Measurements from ENCODE around the gene CCR4.

The CCR4 gene

DNA sequence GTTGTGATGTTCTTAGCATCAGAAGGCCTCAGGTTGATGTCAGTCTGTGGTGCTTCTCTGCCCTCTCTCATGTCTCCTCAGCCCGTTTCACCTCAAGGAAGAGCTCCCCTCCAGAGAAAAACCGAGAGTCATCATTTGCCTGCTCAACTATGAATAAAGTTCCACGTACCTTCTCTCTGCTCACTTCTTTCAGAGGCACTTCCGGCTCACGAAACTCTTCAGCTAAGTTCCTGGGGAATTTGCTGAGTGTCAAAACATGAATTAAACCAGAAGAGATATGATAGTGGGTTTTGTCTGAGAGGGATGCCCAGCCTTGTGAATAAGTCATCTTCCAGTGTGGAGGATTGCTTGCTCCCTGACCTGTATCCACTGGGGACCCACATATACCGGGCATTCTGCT, 37.7 kb downstream of the CCR4 start:
- no peak for DNase-seq

- DNase-seq = no peak
These were observed 38.7 kb downstream of the CCR4 start for GRCh38 chr3:32990116-32990515.

GRCh38 chr3:32991781-32992180, 40.3 kb downstream of the CCR4 start:
- DNase-seq = no peak

DNA sequence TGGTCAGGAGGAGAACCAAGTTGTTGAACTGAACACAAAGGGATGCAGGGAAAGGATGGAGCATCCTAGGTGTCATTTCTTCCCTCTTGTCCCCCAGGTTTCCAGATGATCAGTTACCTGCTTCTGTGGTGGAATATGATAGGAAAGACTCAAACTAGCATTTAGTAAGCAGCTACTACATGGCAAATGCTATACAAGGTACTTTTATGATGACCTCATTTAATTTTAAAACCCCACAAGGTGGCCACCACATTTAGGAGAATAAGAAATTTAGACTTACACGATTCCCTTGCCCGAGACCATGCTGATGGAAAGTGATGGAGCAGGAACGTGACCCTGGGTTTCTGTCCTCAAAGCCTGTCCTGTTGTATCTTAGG, 40.9 kb downstream of the CCR4 start:
- no peak for DNase-seq

DNA sequence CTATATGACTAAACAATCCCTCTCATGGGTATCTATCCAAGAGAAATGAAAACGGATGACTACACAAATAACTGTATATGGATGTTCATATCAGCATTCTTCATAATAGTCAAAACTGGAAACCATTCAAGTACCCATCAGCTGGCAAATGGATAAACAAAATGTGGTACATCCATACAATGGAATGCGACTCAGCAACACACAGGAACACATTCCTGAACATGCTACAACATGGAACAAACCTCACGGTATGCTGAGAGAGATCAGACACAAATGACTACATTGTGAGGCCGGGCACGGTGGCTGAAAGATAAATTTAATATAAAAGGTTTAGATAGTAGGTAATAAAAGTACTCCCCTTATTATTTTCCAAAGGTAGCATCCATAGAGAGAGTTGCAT, 42.6 kb downstream of the CCR4 start:
- no peak for DNase-seq

DNA sequence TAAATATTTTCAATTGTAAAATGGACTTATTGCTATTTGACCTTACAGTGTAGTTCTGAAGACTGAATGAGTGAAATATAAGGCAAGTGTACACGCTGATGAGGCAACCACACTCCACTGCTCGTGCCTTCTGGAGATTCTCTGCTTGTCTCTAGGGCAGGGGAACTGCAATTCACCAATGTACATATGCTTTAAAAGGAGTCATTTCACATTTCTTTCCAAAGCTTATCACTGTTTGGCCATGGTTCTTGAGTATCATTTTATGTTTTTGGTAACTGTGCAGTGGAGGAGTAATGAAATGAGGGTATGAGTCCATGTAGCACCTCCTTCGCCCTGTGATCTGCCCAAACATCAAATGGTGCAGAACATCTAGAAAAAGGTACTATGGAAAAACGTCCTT, 43.7 kb downstream of the CCR4 start:
- no peak for DNase-seq

DNA sequence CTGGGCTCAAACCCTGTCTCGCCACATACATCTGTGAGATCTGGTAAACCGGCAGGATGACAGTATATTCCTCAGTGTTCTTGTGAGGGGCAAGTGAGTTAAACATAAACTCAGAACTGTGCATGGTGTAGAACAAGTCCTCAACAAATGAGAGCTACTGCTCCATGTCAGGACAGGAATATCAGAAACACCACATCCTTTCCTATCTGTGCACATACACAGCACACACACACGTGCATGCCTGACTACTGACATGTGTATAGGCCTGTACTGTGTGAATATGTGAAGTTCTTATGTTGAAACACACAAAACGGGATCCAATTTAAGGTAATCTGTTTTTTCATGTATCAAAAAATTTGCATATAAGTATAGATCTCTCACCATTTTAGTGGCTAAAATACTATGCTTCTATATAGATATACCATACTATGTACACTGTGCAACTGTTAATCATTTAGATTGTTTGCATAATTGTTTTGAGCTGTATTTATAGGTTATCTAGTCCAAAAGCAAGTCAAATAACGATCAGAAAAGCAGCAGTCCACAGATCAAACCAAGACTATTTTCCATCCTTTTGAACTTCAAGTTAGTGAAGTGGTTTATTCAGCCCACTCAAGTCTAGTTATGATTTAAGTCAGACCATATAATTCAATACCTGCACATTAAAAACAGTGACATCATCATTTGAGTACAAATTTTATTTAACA, 44.8 kb downstream of the CCR4 start:
- no peak for DNase-seq

DNA sequence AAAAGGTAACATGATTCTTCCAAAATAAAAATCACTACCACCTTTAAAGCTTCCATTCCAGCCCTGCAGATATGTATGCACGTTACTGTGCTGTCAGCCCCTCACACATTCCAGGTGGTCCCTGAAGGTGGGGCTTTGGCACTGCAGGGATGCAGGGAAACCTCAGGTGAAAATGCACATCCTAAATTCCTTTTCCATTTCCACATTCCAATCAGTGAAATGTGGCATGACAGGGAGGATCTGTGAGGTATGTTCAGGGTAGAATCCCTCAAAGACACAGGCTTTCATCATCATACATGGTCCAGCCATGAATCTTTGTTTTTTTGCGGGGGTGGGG, 45.3 kb downstream of the CCR4 start:
- DNase-seq = no peak

DNA sequence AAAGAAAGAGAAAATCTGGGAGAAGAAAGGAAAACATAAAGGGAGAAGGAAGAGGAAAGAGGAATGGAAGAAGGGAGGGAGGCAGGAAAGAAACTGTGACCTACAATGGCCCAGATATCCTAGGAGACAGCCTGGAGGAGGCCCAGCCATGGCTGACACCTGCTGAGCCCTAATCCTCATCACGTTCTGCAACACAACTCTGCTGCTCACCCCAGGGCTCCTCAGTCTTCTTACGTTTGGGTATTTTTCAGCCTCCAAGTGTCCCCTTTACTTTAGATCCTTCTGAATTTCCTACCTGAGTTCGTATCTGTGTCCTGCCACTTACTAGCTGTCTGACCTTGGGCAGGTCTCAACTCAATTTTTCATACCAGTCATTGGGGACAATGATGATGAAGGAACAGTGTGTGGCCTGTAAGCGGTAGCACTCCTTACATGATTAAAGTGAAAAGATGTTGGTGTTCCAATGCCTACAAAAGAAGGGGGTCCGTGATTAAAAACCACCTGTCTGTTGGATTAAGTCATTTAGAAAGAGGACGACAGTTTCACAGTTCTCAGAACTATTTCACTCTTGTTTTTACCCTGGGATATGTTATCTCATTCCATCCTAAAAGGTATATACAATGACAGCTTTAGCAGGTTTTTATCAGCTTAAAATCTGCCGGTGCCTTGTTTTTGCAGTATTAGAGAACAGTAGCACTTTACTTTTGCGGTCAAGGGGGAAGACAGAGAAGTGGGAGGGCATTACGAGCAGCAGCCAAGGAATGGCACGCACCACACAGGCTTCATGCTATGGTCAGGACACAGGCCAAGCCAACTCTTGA, 47.4 kb downstream of the CCR4 start:
- no peak for DNase-seq

- no peak for DNase-seq
These were observed 49.4 kb downstream of the CCR4 start for GRCh38 chr3:33000691-33001385.

GRCh38 chr3:33001889-33002288, 50.4 kb downstream of the CCR4 start:
- DNase-seq = no peak

GRCh38 chr3:33003308-33003707, 51.9 kb downstream of the CCR4 start:
- no peak for DNase-seq

DNA sequence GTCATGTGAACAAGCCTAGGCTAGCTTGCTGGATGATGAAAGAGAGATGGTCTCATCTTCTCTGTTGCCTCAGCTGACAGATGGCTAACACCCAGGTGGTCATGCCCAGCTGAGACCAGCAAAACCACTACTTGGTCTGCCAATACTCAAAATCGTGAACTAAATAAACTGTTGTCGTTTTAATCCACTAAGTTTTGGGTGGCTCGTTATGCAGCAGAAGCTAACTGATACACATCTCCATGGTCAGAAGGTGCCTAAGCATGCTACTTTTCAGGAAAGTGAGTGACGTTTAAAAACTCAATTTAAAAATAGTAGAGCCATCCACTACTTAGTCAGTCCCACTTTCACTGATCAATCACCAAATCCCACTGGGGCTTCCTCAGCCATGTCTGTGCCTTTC, 52.8 kb downstream of the CCR4 start:
- DNase-seq = no peak

DNA sequence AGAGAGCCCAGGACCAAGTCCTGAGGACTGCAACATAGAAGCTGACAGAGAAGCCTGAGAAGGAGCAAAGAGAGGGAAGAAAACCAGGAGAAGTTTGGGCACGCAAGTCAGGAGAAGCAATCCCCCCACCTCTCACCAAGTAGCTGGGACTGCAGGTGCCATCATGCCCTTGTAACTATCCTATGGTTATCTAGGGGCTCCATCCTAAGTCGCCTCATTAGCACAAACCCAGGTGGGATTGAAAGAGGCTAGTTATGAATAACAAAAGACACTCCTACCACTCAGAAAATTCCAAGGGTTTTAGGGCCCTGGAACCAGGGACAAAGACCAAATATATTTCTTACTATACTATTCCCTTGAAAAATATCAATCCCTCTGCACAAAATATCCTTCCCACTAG, 53.5 kb downstream of the CCR4 start:
- DNase-seq = no peak

Measured in NCI-H2171 treated with DMSO at 0.1 percent for 48 hours (cell line).